Transverse colon (tissue), 4 donors: ENCODE measurements around the gene OR51S1. TPM values are rescaled to one million over a fixed set of nuclear protein-coding genes. Genes with fewer than 3 reads are reported as not detected.

Experiments used
- DNase-seq: peaks from one replicate; pipeline ENCODE4 v3.0.0-alpha.2; 2019
- H3K27ac ChIP-seq, 4 donors: fragments of 200-600 bp; sonication (generic); 2 replicates each; pipeline ENCODE4 v1.5.1; 2016 to 2018; ENCODE audit warnings: inconsistent platforms in 4 of 4
- H3K27me3 ChIP-seq: fragments of 200-600 bp; sonication (generic); 2 replicates; pipeline ENCODE4 v1.5.1; 2017; ENCODE audit warnings: inconsistent platforms
- H3K36me3 ChIP-seq, 4 donors: fragments of 200-600 bp; sonication (generic); 2 replicates each; pipeline ENCODE4 v1.5.1; 2017 to 2019; ENCODE audit warnings: inconsistent platforms in 4 of 4
- H3K4me1 ChIP-seq, 4 donors: fragments of 200-600 bp; sonication (generic); 2 replicates each; pipeline ENCODE4 v1.5.1; 2017 to 2020; ENCODE audit warnings: inconsistent platforms in 4 of 4
- H3K4me3 ChIP-seq, 4 donors: fragments of 200-600 bp; sonication (generic); 1 replicate in 1 of 4; 2 replicates in 3 of 4; pipeline versions ENCODE4 v1.5.1 to v1.6.1; 2017 to 2019; ENCODE audit warnings: inconsistent platforms in 4 of 4
- H3K9me3 ChIP-seq, 2 donors: fragments of 200-600 bp; sonication (generic); 2 replicates each; pipeline ENCODE4 v1.5.1; 2017 to 2019; ENCODE audit warnings: inconsistent platforms in 2 of 2
- EP300 ChIP-seq: sonication (generic); formaldehyde crosslinking; IDR thresholded peaks from one replicate; pipeline ENCODE4 v1.6.1; 2017; ENCODE audit warnings: antibody characterized with exemption, low read depth
- POLR2A ChIP-seq: fragments of 450-650 bp; IDR thresholded peaks from one replicate; pipeline ENCODE4 v1.6.1; 2016; ENCODE audit warnings: antibody characterized with exemption, mild to moderate bottlenecking, moderate library complexity
- POLR2AphosphoS5 ChIP-seq, 3 donors: sonication (generic); formaldehyde crosslinking; IDR thresholded peaks; one replicate each; pipeline ENCODE4 v1.6.1; 2016; ENCODE audit warnings: antibody characterized with exemption in 3 of 3
- WGBS, 2 donors: methylation state at CpG; one replicate each; pipeline ENCODE4 v1.1.5; 2018; ENCODE audit warnings: low coverage in 1 of 2; 5-methylcytosine and 5-hydroxymethylcytosine counted together
- in situ Hi-C, 4 donors: fragments of 200-750 bp; cut with MboI; loops; one replicate each; pipeline versions ENCODE4 v1.15.0 to v1.15.1; 2017; ENCODE audit warnings: low sequenced_read_pairs in 3 of 4, low pct_ligation_motif_present in 1 of 4, low pct_unique_long_range_greater_than_20kb in 1 of 4
- intact Hi-C: fragments of 100-400 bp; cut with DNase I; formaldehyde crosslinking; loops from one replicate; pipeline ENCODE4 v1.15.1; 2023; ENCODE audit warnings: low total_unique reads
- total RNA-seq, 4 donors: library from RNA; depleted of rRNA; stranded (reverse); fragments of >200 nt; gene quantifications; one replicate each; pipeline ENCODE4 v1.1.0, GENCODE V29; 2016
- TF ChIP-seq, protein P1 (sequence below), 5 experiments: fragments of 200-600 bp in 3 of 5; fragments of 450-650 bp in 2 of 5; sonication (generic) in 3 of 5; IDR thresholded peaks; 1 replicate in 2 of 5; 2 replicates in 3 of 5; pipeline ENCODE4 v1.5.1; 2016 to 2017; ENCODE audit warnings: antibody characterized with exemption in 5 of 5, inconsistent platforms in 3 of 5, mild to moderate bottlenecking in 2 of 5, moderate library complexity in 1 of 5

The OR51S1 gene
- total RNA-seq, 4 donors from 2014 or later = not detected

DNA sequence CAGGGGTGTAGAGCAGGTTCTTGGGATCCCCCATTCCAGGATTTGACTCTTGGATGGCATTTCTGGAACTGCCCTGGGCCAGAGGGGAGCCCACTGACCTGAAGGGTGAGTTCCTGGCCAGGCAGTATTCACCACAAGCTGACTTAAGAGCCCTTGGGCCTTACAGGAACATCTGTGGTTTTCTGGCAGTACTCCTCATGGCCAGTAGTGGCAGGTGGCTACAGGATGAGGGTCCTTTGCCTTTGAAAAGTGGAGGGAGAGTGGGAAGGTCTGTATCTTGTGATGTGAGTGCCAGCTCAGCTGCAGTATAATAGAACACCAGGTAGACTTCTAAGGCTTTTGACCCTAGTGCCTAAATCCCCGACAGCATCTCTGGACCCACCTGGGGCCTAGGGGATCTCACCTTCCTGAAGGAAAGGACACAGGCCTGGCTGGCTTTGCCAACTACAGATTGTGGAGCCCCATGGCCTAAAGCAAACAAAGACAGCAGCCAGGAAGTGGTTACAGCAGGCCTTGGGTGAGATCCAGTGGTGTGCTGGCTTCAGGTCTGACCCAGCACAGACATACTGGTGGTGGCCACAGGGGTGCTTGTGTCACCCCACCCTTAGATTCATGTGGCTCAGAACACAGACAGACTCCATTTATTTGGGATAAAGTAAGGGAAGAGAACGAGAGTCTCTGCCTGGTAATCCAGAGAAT lies 9.0 kb downstream of the OR51S1 start:
- in situ Hi-C loops = loop anchor here in 1 of 4 donors (25.0 kb wide), 1 partner anchor 203 kb away; the partner anchor contains the start of genes OR51D1 and OR51E1
- TF ChIP-seq EP300 (no peak), POLR2AphosphoS5 (IDR thresholded peaks at IDR 0.05) (no peak)
- H3K4me1 ChIP-seq = no peaks in the 10 kb centered on the region
- no peak overlapping the region for H3K27ac ChIP-seq
- DNase-seq = no peak
- intact Hi-C loops = no loop called here
- WGBS, 2 donors = 80% methylated on average over 2 of the region's 2 CpGs; no CpG with 5 or more reads in 1 of the 2 donors
- no peaks in the 10 kb centered on the region for H3K36me3 ChIP-seq
- H3K27me3 ChIP-seq = no peaks in the 10 kb centered on the region
- H3K9me3 ChIP-seq = no peaks in the 10 kb centered on the region
- H3K4me3 ChIP-seq = no peak overlapping the region

DNA sequence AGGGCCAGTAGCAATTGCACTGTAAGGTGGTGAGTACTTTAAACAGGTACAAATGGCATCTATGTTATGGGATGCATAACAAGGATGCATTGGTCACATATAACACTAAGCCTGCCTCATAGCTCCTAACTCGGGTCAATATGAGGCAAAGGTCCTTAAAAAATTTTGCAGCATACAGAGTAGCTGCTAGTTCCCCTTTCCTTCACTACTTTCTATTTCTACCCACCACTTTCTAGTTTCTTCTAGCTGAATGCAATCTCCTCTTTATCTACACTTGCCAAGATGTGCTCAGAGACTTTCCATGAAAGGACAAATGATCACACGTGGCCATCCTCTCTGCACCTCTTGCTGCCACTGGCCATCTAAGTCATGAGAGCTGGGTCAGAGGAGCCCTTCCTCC lies 18.1 kb downstream of the OR51S1 start:
- Histone ChIP-seq H3K4me1 (no peaks in the 10 kb centered on the region), H3K9me3 (no peaks in the 10 kb centered on the region), H3K27me3 (no peaks in the 10 kb centered on the region), H3K27ac (no peak overlapping the region), H3K36me3 (no peaks in the 10 kb centered on the region), H3K4me3 (no peak overlapping the region)
- in situ Hi-C loops = loop anchor here in 1 of 4 donors (25.0 kb wide), 1 partner anchor 194 kb away; the partner anchor contains the start of genes OR51D1 and OR51E1
- WGBS, 2 donors = 50 to 71% methylated on average over 1 to 2 of the region's 2 CpGs
- DNase-seq = no peak
- TF ChIP-seq POLR2AphosphoS5 (IDR thresholded peaks at IDR 0.05) (no peak), EP300 (no peak), POLR2A (no peak)
- TF ChIP-seq, protein P1, sequence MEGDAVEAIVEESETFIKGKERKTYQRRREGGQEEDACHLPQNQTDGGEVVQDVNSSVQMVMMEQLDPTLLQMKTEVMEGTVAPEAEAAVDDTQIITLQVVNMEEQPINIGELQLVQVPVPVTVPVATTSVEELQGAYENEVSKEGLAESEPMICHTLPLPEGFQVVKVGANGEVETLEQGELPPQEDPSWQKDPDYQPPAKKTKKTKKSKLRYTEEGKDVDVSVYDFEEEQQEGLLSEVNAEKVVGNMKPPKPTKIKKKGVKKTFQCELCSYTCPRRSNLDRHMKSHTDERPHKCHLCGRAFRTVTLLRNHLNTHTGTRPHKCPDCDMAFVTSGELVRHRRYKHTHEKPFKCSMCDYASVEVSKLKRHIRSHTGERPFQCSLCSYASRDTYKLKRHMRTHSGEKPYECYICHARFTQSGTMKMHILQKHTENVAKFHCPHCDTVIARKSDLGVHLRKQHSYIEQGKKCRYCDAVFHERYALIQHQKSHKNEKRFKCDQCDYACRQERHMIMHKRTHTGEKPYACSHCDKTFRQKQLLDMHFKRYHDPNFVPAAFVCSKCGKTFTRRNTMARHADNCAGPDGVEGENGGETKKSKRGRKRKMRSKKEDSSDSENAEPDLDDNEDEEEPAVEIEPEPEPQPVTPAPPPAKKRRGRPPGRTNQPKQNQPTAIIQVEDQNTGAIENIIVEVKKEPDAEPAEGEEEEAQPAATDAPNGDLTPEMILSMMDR (IDR thresholded peaks at IDR 0.05) = no peak
- intact Hi-C loops = loop anchor here (5.0 kb wide), 1 partner anchor 204 kb away; no protein-coding TSS in a partner anchor

DNA sequence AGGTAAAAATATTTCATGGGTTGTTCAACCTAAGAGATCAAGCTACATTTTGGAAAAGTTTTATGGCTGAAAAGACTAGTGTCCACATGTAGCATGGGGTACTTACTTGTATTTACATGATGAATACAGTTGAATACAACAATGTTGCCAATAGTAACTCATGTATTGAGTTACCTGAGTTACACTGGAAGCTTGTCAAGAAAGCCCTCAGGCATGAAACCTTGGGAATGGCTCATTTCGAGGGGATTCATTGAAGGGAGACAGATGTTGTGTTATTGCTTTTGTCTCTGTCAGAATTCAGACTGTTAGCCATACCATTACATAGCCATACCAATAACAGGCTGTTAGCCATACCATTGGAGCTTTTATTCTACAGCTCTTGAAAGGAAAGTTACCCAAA lies 18.7 kb downstream of the OR51S1 start:
- no peaks in the 10 kb centered on the region for H3K4me1 ChIP-seq
- H3K9me3 ChIP-seq = no peaks in the 10 kb centered on the region
- no peaks in the 10 kb centered on the region for H3K27me3 ChIP-seq
- in situ Hi-C loops (loop anchor here in 1 of 4 donors (25.0 kb wide), 1 partner anchor 193 kb away; the partner anchor contains the start of genes OR51D1 and OR51E1), intact Hi-C loops (loop anchor here (5.0 kb wide), 1 partner anchor 203 kb away; no protein-coding TSS in a partner anchor)
- TF ChIP-seq POLR2A (no peak), POLR2AphosphoS5 (IDR thresholded peaks at IDR 0.05) (no peak), EP300 (no peak)
- TF ChIP-seq, protein P1 (IDR thresholded peaks at IDR 0.05) = no peak
- DNase-seq = no peak
- no peak overlapping the region for H3K27ac ChIP-seq
- H3K36me3 ChIP-seq = no peaks in the 10 kb centered on the region
- WGBS, 2 donors = 57 to 67% methylated on average over 1 of the region's 1 CpG
- H3K4me3 ChIP-seq = no peak overlapping the region

DNA sequence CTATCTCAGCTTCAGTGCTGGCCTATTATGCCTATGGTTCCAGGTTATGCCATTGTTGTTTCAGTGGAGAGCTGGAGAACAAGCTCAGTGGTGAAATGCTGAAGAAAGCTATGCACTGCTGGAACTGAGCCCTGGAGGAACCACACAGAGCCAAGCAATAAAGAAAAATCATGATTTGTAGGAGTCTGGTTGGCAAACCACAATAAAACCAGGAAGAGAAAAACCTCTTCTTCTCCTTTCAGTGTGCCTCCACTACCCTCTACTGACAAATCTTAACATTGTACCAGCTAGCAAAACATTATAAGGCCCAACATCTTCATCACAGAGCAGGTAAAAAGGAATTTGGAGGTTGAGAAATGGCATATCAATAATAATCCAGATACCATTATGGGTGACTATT lies 22.6 kb downstream of the OR51S1 start:
- intact Hi-C loops = loop anchor here (5.0 kb wide), 1 partner anchor 189 kb away; the partner anchor contains the start of gene OR51D1
- Histone ChIP-seq H3K27ac (no peak overlapping the region), H3K4me1 (no peaks in the 10 kb centered on the region), H3K4me3 (no peak overlapping the region), H3K9me3 (no peaks in the 10 kb centered on the region), H3K27me3 (no peaks in the 10 kb centered on the region), H3K36me3 (no peaks in the 10 kb centered on the region)
- in situ Hi-C loops = loop anchor here in 1 of 4 donors (25.0 kb wide), 1 partner anchor 189 kb away; the partner anchor contains the start of genes OR51D1 and OR51E1
- TF ChIP-seq, protein P1 (IDR thresholded peaks at IDR 0.05) = peak; percentile 27 to 51 (median 40)
- TF ChIP-seq POLR2A (no peak), POLR2AphosphoS5 (IDR thresholded peaks at IDR 0.05) (no peak), EP300 (no peak)
- no peak for DNase-seq
